ENCODE results near the gene TTYH2.

TTYH2 gene

DNA sequence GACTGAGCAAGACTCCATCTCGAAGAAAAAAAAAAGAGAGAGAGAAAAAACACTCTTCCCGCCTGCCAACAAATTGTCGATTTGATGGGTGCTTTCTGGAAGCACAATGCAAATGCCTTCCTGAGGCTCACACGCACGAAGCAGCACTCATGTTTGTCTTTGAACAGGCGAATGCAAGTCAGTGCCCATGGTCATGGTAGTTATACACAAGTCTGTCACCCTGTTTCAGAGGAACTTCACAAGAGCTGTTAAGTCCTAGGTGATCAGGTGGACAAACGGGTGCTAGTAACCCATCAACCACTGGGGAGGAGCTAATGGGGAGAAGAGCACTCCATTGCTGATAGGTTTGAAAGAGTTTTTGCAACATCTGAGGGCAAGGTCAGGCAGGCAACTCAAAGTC is 54.2 kb downstream of the TTYH2 start:
- in situ Hi-C loops (cut with HindIII; ENCODE audit: low pct_ligation_motif_present, low sequenced_read_pairs): no loop called here
- DNase-seq: no peak
- TF ChIP-seq, protein P1, sequence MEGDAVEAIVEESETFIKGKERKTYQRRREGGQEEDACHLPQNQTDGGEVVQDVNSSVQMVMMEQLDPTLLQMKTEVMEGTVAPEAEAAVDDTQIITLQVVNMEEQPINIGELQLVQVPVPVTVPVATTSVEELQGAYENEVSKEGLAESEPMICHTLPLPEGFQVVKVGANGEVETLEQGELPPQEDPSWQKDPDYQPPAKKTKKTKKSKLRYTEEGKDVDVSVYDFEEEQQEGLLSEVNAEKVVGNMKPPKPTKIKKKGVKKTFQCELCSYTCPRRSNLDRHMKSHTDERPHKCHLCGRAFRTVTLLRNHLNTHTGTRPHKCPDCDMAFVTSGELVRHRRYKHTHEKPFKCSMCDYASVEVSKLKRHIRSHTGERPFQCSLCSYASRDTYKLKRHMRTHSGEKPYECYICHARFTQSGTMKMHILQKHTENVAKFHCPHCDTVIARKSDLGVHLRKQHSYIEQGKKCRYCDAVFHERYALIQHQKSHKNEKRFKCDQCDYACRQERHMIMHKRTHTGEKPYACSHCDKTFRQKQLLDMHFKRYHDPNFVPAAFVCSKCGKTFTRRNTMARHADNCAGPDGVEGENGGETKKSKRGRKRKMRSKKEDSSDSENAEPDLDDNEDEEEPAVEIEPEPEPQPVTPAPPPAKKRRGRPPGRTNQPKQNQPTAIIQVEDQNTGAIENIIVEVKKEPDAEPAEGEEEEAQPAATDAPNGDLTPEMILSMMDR (IDR thresholded peaks at IDR 0.05; ENCODE audit: low read depth, low read length, missing control alignments): no peak
- H3K36me3 ChIP-seq (replicated peaks): no peaks in the 10 kb centered on the region
- H3K4me3 ChIP-seq (ENCODE audit: low read depth, low read length): no peak overlapping the region
- H3K27me3 ChIP-seq (replicated peaks): peaks cover 2% of the 10 kb centered on the region
- H3K27ac ChIP-seq: no peak overlapping the region

GRCh38 chr17:74267987-74268499 is 54.7 kb downstream of the TTYH2 start:
- TF ChIP-seq, protein P1 (IDR thresholded peaks at IDR 0.05; ENCODE audit: low read depth, low read length, missing control alignments): no peak
- in situ Hi-C loops (cut with HindIII; ENCODE audit: low pct_ligation_motif_present, low sequenced_read_pairs): no loop called here
- peaks cover 3% of the 10 kb centered on the region for H3K27me3 ChIP-seq (replicated peaks)
- no peaks in the 10 kb centered on the region for H3K36me3 ChIP-seq (replicated peaks)
- no peak overlapping the region for H3K27ac ChIP-seq
- DNase-seq: no peak
- H3K4me3 ChIP-seq (ENCODE audit: low read depth, low read length): no peak overlapping the region

DNA sequence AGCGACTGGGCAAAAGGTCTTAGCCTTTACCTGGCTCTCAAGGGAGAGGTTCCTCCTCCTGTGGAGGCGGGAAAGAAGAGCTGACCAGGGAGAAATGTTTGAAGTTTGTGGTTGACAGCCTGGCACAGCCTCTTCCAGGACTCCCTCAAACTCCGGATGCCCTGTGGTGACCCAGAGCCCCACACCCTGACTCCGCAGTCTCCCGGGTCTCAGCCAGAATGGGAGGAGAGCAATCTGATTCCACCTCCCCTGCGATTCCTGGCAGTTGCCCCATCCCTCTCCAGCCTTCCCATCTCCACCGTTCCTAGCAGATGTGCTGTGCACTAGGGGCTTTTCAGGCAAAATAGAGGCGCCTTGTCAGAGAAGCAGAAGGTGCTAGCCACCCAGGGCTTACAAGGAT is 55.2 kb downstream of the TTYH2 start:
- Histone ChIP-seq H3K4me3 (ENCODE audit: low read depth, low read length) (no peak overlapping the region), H3K27me3 (replicated peaks) (peaks cover 3% of the 10 kb centered on the region), H3K27ac (no peak overlapping the region), H3K36me3 (replicated peaks) (no peaks in the 10 kb centered on the region)
- TF ChIP-seq, protein P1 (IDR thresholded peaks at IDR 0.05; ENCODE audit: low read depth, low read length, missing control alignments): no peak
- DNase-seq: no peak
- in situ Hi-C loops (cut with HindIII; ENCODE audit: low pct_ligation_motif_present, low sequenced_read_pairs): no loop called here

- H3K27me3 ChIP-seq (replicated peaks): peaks cover 8% of the 10 kb centered on the region
- in situ Hi-C loops (cut with HindIII; ENCODE audit: low pct_ligation_motif_present, low sequenced_read_pairs): no loop called here
- TF ChIP-seq, protein P1 (IDR thresholded peaks at IDR 0.05; ENCODE audit: low read depth, low read length, missing control alignments): no peak
- no peak overlapping the region for H3K27ac ChIP-seq
- DNase-seq: no peak
- no peaks in the 10 kb centered on the region for H3K36me3 ChIP-seq (replicated peaks)
- H3K4me3 ChIP-seq (ENCODE audit: low read depth, low read length): no peak overlapping the region
These were observed 57.0 kb downstream of the TTYH2 start for GRCh38 chr17:74270333-74270732.

GRCh38 chr17:74271281-74271680 is 57.9 kb downstream of the TTYH2 start:
- Histone ChIP-seq H3K27ac (no peak overlapping the region), H3K27me3 (replicated peaks) (peaks cover 10% of the 10 kb centered on the region), H3K4me3 (ENCODE audit: low read depth, low read length) (no peak overlapping the region), H3K36me3 (replicated peaks) (no peaks in the 10 kb centered on the region)
- no peak for DNase-seq
- in situ Hi-C loops (cut with HindIII; ENCODE audit: low pct_ligation_motif_present, low sequenced_read_pairs): no loop called here
- TF ChIP-seq, protein P1 (IDR thresholded peaks at IDR 0.05; ENCODE audit: low read depth, low read length, missing control alignments): no peak

GRCh38 chr17:74271901-74272561 is 58.7 kb downstream of the TTYH2 start:
- Histone ChIP-seq H3K36me3 (replicated peaks) (no peaks in the 10 kb centered on the region), H3K27me3 (replicated peaks) (peaks cover 10% of the 10 kb centered on the region), H3K27ac (no peak overlapping the region), H3K4me3 (ENCODE audit: low read depth, low read length) (no peak overlapping the region)
- no peak for DNase-seq
- TF ChIP-seq, protein P1 (IDR thresholded peaks at IDR 0.05; ENCODE audit: low read depth, low read length, missing control alignments): no peak
- in situ Hi-C loops (cut with HindIII; ENCODE audit: low pct_ligation_motif_present, low sequenced_read_pairs): no loop called here
